Ovary (tissue), 9 donors: Measurements from ENCODE around the gene CDC42BPA. TPM values are rescaled to one million over a fixed set of nuclear protein-coding genes. Genes with fewer than 3 reads are reported as not detected.
A peak's percentile ranks its signal among the peaks of the same experiment; 100 is the strongest.

ENCODE experiments used
- DNase-seq, 5 donors: peaks; one replicate each; pipeline ENCODE4 v3.0.0-alpha.2; 2019 to 2020
- H3K27ac ChIP-seq, 2 donors: fragments of 200-600 bp; one replicate each; pipeline versions ENCODE4 v1.5.1 to v1.8.0; 2019 to 2022
- H3K27me3 ChIP-seq: fragments of 200-600 bp; one replicate; pipeline ENCODE4 v1.8.0; 2022
- H3K36me3 ChIP-seq: fragments of 200-600 bp; sonication (generic); one replicate; pipeline ENCODE4 v1.5.1; 2019
- H3K4me1 ChIP-seq: one replicate; pipeline ENCODE4 v1.8.1; 2013; ENCODE audit warnings: mild to moderate bottlenecking, moderate library complexity; ENCODE audit not compliant: insufficient read depth
- H3K4me3 ChIP-seq: fragments of 200-600 bp; sonication (generic); one replicate; pipeline ENCODE4 v1.5.1; 2017
- H3K9me3 ChIP-seq, 2 donors: fragments of 200-600 bp in 1 of 2; sonication (generic) in 1 of 2; one replicate each; pipeline versions ENCODE4 v1.5.1 to v1.8.1; 2013 to 2019; ENCODE audit warnings: mild to moderate bottlenecking in 1 of 2, moderate library complexity in 1 of 2
- EP300 ChIP-seq: sonication (generic); formaldehyde crosslinking; IDR thresholded peaks from one replicate; pipeline ENCODE4 v1.6.1; 2017; ENCODE audit warnings: antibody characterized with exemption
- POLR2A ChIP-seq: fragments of 450-650 bp; IDR thresholded peaks from one replicate; pipeline ENCODE4 v1.6.1; 2017; ENCODE audit warnings: antibody characterized with exemption, mild to moderate bottlenecking, moderate library complexity
- WGBS, 3 donors: extraction: QIAGEN DNeasy Blood & Tissue Kit in 1 of 3; methylation state at CpG; one replicate each; pipeline versions ENCODE4 v1.1.5 to v1.1.7; 2013 to 2017; 5-methylcytosine and 5-hydroxymethylcytosine counted together
- intact Hi-C, 4 donors: fragments of 100-400 bp; cut with DNase I; formaldehyde crosslinking; loops; one replicate each; pipeline versions ENCODE4 v1.11.0 to v1.15.1; 2022 to 2023
- polyA plus RNA-seq, 2 donors: library from polyadenylated mRNA; stranded (reverse); fragments of 200-250 nt in 1 of 2; fragments of 350-450 nt in 1 of 2; fragmentation: Illumina TruSeq in 1 of 2; extraction: RNeasy Lipid Tissue Mini Kit (QIAGEN cat#74804) in 1 of 2; gene quantifications; one replicate each; pipeline ENCODE4 v1.2.3, GENCODE V29; 2013 to 2014
- total RNA-seq, 7 donors: library from RNA; depleted of rRNA in 2 of 7; stranded (reverse); fragments of >200 nt in 2 of 7; fragmentation: NEBNext Ultra II Directional in 3 of 7; extraction: Animal tissue kit (Norgen Biotek cat#: 25700) in 3 of 7; gene quantifications; one replicate each; pipeline versions ENCODE4 v1.1.0 to v1.2.4, GENCODE V29; 2016 to 2023
- TF ChIP-seq, protein P1 (sequence below), 3 donors: fragments of 450-650 bp in 2 of 3; fragments of 200-600 bp in 1 of 3; IDR thresholded peaks; one replicate each; pipeline versions ENCODE4 v1.5.1 to v1.8.0; 2016 to 2022; ENCODE audit warnings: antibody characterized with exemption in 3 of 3, mild to moderate bottlenecking in 1 of 3
- donor health status: DM: no; HTN: no; CAD: no; lungs with moderate emphysema.
- donor health status: DM: no; HTN: no; CAD: no.
- donor health status: Bipolar disorder and iron deficiency.
- donor health status: DM: yes; HTN: yes; CAD: no.
- donor health status: DM: no; HTN: no; CAD: no.
- donor health status: DM: yes; HTN: yes; CAD: no.

Gene CDC42BPA
- total and polyA plus RNA-seq, 9 donors = 11.1 to 56.2 (median 40.2) TPM

DNA sequence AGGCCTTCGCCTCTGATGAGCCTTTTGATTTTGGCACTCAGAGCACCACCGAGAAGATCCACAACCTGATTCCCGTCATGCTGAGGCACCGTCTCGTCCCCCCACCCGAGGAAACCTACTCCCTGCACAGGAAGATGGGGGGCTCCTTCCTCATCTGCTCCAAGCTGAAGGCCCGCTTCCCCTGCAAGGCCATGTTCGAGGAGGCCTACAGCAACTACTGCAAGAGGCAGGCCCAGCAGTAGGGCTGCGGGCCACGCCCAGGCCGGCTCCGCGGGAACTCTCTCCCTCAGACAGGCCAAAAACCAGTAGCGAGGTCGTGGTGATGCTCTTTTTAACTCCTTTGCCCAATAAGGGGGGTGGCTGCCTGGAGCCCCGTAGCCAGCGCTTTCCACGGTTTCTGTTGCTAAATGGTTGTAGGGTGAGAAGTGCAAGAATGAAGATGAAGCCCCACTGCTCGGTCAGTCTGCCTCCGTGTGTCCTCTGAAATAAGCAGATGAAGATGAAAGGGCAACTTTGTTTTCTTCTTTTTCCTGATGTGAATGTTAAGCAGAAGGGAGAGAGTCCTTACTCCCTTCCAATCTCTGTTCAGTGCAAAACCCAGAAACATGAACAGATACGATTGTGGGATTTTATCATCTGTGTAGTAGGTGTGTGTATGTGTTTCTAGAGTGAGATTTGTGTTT lies 331.7 kb downstream of the CDC42BPA start:
- intact Hi-C loops = no loop called here
- Histone ChIP-seq H3K4me1 (peaks cover 6% of the 10 kb centered on the region), H3K27me3 (no peaks in the 10 kb centered on the region), H3K9me3 (no peaks in the 10 kb centered on the region), H3K27ac (no peak overlapping the region), H3K4me3 (no peak overlapping the region), H3K36me3 (no peaks in the 10 kb centered on the region)
- 79 to 83% (median 82%) methylated on average over 21 of the region's 21 CpGs for WGBS, 3 donors
- no peak for TF ChIP-seq POLR2A
- TF ChIP-seq, protein P1, sequence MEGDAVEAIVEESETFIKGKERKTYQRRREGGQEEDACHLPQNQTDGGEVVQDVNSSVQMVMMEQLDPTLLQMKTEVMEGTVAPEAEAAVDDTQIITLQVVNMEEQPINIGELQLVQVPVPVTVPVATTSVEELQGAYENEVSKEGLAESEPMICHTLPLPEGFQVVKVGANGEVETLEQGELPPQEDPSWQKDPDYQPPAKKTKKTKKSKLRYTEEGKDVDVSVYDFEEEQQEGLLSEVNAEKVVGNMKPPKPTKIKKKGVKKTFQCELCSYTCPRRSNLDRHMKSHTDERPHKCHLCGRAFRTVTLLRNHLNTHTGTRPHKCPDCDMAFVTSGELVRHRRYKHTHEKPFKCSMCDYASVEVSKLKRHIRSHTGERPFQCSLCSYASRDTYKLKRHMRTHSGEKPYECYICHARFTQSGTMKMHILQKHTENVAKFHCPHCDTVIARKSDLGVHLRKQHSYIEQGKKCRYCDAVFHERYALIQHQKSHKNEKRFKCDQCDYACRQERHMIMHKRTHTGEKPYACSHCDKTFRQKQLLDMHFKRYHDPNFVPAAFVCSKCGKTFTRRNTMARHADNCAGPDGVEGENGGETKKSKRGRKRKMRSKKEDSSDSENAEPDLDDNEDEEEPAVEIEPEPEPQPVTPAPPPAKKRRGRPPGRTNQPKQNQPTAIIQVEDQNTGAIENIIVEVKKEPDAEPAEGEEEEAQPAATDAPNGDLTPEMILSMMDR (IDR thresholded peaks at IDR 0.05) = no peak
- no peak for TF ChIP-seq EP300
- DNase-seq = peak in 1 of 5 donors; percentile 15

DNA sequence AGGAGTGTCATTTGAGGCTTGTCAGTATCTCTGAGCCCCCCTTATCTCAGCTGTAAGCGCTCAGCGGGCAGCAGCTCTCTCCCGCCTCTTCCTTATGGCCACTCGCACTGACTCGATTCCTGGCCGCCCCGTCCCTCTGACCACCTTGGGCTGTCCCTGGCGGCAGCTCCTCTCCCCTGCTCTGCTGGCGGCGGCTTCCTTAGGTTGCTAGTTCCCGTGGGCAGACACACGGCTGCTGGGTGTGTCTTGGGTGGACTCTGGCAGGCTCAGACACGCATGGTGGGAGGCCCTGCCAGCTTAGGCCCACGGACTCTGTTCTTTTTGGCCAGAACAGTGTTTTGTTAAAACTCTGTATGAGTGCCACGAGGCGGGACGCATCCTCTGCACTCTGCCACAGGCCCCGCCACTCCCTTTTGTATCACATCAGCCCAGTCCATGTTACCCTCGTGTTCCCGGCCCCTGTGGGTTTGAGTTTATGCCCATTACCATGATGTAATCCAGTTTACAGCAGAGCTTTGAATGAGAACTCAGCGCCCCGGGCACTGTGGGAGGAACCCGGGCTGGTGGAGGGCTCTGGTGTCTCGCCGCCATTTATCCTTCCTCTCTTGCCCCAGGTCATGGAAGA lies 332.3 kb downstream of the CDC42BPA start:
- peak in 1 of 5 donors; percentile 20 for DNase-seq
- H3K4me1 ChIP-seq = peaks cover 6% of the 10 kb centered on the region
- no peaks in the 10 kb centered on the region for H3K36me3 ChIP-seq
- intact Hi-C loops = no loop called here
- no peak overlapping the region for H3K27ac ChIP-seq
- WGBS, 3 donors = 86 to 90% (median 86%) methylated on average over 25 of the region's 25 CpGs
- no peaks in the 10 kb centered on the region for H3K9me3 ChIP-seq
- H3K4me3 ChIP-seq = no peak overlapping the region
- TF ChIP-seq EP300 (no peak), POLR2A (no peak)
- TF ChIP-seq, protein P1 (IDR thresholded peaks at IDR 0.05) = no peak
- H3K27me3 ChIP-seq = no peaks in the 10 kb centered on the region

DNA sequence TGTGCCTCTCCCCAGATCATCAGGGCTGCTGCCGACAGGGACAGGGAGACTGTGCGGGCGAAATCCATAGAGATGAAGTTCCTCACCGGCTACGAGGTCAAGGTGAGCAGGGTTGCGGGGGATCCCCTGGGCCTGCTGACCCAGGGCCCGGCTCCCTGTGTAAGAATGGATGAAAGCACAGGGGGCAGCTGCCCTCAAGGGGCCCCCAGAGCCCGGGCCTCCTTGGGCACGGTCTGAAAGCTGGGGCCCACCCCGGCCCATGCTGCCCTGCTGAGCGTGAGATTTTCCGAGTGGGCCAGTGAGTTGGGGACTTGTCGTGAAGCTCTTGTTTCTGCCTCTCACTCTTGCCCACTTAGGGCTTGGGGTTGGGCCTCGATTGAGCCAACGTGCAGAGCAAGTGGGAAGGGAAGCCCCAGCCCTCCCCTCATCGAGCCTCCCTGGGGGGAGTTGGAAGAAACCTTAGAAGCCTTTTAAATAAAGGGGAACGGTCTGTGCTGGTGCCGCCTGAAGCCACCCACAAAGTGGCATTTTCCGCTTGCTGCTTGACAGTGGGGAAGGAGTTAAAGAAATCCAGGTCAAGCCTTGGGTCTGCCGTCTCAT lies 333.0 kb downstream of the CDC42BPA start:
- H3K27me3 ChIP-seq = no peaks in the 10 kb centered on the region
- H3K4me1 ChIP-seq = peaks cover 3% of the 10 kb centered on the region
- WGBS, 3 donors = 85 to 86% (median 86%) methylated on average over 20 of the region's 20 CpGs
- no peaks in the 10 kb centered on the region for H3K9me3 ChIP-seq
- intact Hi-C loops = no loop called here
- no peak for DNase-seq
- no peak overlapping the region for H3K4me3 ChIP-seq
- TF ChIP-seq POLR2A = no peak
- no peaks in the 10 kb centered on the region for H3K36me3 ChIP-seq
- no peak overlapping the region for H3K27ac ChIP-seq

DNA sequence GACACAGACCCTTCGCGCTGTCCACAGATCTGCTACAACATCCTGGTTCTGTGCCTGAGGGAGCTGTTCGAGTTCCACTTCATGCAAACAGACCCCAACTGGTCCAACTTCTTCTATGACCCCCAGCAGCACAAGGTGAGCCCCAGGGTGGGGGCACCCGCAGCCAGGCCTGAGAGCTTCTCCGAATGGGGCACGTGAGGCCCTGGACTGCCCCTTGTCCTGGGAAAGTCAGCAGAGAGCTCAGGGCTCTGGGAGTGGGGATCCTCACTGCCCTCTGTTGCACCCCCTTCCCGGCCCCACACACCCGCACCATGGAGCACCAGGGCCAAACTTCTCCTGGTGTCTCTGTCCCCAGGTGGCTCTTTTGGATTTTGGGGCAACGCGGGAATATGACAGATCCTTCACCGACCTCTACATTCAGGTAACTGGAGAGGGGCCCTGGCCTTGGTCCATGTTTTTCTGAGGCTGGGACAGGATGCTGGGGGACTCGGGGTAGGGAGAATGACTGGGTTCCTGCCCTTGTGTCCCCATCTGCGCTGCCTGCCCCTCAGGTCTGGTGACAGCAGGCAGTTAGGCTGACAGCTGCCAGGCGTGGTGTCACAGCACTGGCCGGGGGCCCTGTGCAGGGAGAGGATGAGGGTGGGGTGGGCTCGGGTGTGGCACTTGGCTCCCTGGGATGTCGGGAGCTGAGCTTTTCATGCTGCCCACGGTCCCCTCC lies 333.6 kb downstream of the CDC42BPA start:
- 82 to 91% (median 82%) methylated on average over 15 to 18 of the region's 18 CpGs for WGBS, 3 donors
- peak overlapping the region in 1 of 2 donors; percentile 7 for H3K27ac ChIP-seq
- H3K36me3 ChIP-seq = no peaks in the 10 kb centered on the region
- intact Hi-C loops = no loop called here
- no peaks in the 10 kb centered on the region for H3K4me1 ChIP-seq
- no peaks in the 10 kb centered on the region for H3K9me3 ChIP-seq
- peak in 1 of 5 donors; percentile 15 for DNase-seq
- no peak overlapping the region for H3K4me3 ChIP-seq
- H3K27me3 ChIP-seq = no peaks in the 10 kb centered on the region
- TF ChIP-seq POLR2A (no peak), EP300 (no peak)

DNA sequence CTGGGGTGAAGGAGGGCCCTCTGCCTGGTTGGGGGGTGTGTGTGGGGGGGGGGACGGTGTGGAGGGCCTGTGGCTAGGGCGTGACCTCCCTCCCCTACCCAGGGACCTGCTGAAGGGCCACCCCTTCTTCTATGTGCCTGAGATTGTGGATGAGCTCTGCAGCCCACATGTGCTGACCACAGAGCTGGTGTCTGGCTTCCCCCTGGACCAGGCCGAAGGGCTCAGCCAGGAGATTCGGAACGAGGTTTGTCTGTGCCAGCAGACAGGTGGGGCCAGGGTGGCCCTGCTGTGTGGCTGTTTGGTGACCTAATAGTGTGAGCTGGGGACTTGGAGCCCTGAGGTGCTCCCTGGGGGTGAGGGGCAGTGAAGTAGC lies 334.3 kb downstream of the CDC42BPA start:
- Histone ChIP-seq H3K36me3 (no peaks in the 10 kb centered on the region), H3K4me3 (no peak overlapping the region), H3K4me1 (no peaks in the 10 kb centered on the region), H3K9me3 (no peaks in the 10 kb centered on the region), H3K27ac (peak overlapping the region in 1 of 2 donors; percentile 7), H3K27me3 (no peaks in the 10 kb centered on the region)
- 70 to 75% (median 73%) methylated on average over 5 of the region's 5 CpGs for WGBS, 3 donors
- DNase-seq = peak in 1 of 5 donors; percentile 11
- TF ChIP-seq POLR2A (no peak), EP300 (no peak)
- TF ChIP-seq, protein P1 (IDR thresholded peaks at IDR 0.05) = no peak
- intact Hi-C loops = no loop called here
